ENCODE measurements around the gene NFATC3.
"Not testable (repeated sequence)": the region's sequence is repeated elsewhere in the genome, so short reads cannot be mapped to it uniquely, and the experiment has no call there.

Gene NFATC3

DNA sequence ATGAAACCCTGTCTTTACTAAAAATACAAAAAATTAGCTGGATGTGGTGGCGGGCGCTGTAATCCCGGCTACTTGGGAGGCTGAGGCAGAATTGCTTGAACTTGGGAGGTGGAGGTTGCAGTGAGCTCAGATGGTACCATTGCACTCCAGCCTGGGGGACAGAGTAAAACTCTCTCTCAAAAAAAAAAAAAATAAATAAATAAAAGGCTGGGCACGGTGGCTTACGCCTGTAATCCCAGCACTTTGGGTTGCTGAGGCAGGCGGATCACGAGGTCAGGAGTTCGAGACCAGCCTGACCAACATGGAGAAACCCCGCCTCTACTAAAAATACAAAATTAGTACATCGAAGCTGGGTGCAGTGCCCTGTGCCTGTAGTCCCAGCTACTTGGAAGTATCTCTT lies 7.1 kb downstream of the NFATC3 start:
- not testable (repeated sequence) for H3K9me3 ChIP-seq (ENCODE audit: control insufficient read depth in 1 of 2, low read length in 2 of 2); H3K4me3 ChIP-seq (ENCODE audit: low read depth in 1 of 2, low read length in 2 of 2); H3K27ac ChIP-seq (ENCODE audit: low read length); H3K27me3 ChIP-seq (ENCODE audit: low read depth, low read length); H3K36me3 ChIP-seq (ENCODE audit: control insufficient read depth in 1 of 2, insufficient read depth in 2 of 2, low read length in 2 of 2)
- peaks cover 12 to 34% of the 10 kb centered on the region in 2 donors for H3K4me1 ChIP-seq (ENCODE audit: control insufficient read depth in 1 of 2, insufficient read depth in 2 of 2, low read length in 2 of 2)

DNA sequence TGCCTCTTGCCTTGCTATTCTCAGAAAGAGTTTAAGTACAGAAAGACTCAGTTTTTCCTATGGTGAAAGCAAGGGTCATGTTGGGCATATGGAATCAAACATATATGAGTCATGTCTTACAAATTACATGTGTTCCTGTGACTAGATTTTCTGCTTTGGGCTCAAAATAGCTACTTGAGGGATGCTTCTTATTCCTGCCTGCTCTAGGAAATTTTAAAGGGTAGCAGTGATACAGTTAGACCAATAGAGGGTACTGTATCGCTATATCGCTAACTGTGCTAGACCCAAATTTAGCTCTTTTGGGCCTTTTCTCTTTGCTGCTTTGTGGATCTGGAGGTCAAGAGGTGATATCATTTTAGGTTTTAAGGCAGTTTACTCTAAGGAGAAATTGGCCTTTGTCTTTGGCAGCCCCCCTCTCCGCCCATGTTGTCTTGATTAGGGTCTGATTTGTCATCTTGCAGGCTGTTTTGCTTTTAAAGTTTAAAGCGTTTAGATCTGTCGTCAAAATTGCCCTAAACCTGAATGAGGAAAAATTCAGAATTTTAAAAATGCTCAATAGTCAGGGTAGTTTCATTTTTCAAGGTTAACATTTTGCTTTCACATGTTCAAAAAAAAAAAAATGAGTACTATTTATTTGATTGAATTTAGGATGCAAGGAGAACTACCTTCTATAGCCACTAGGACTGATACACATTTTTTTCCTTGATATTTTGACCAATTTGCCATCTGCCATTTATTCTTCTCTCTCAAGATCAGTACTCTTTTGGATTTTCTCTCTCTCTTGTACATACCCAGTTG lies 8.8 kb downstream of the NFATC3 start:
- Histone ChIP-seq H3K27me3 (ENCODE audit: low read depth, low read length) (no peaks in the 10 kb centered on the region), H3K9me3 (ENCODE audit: control insufficient read depth in 1 of 2, low read length in 2 of 2) (no peaks in the 10 kb centered on the region), H3K4me1 (ENCODE audit: control insufficient read depth in 1 of 2, insufficient read depth in 2 of 2, low read length in 2 of 2) (peaks cover 10 to 28% of the 10 kb centered on the region in 2 donors), H3K4me3 (ENCODE audit: low read depth in 1 of 2, low read length in 2 of 2) (no peak overlapping the region), H3K27ac (ENCODE audit: low read length) (no peak overlapping the region), H3K36me3 (ENCODE audit: control insufficient read depth in 1 of 2, insufficient read depth in 2 of 2, low read length in 2 of 2) (no peaks in the 10 kb centered on the region)

DNA sequence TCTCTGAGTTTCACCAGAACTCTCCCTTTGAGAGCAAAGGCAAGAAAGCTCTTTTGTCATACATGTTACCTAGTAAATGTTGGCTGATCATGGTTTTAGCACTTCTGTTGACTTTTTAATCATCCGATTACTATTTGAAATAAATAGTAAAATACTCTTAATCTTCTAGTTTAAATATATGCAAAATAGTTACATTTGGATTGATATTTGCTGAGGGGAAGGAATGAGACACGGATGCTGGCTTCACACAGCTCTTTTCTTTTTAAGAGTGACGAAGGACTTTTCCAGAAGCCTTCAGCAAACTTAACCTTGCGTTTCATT lies 9.4 kb downstream of the NFATC3 start:
- Histone ChIP-seq H3K27ac (ENCODE audit: low read length) (no peak overlapping the region), H3K9me3 (ENCODE audit: control insufficient read depth in 1 of 2, low read length in 2 of 2) (no peaks in the 10 kb centered on the region), H3K4me1 (ENCODE audit: control insufficient read depth in 1 of 2, insufficient read depth in 2 of 2, low read length in 2 of 2) (peaks cover 9 to 28% of the 10 kb centered on the region in 2 donors), H3K27me3 (ENCODE audit: low read depth, low read length) (no peaks in the 10 kb centered on the region), H3K36me3 (ENCODE audit: control insufficient read depth in 1 of 2, insufficient read depth in 2 of 2, low read length in 2 of 2) (no peaks in the 10 kb centered on the region), H3K4me3 (ENCODE audit: low read depth in 1 of 2, low read length in 2 of 2) (no peak overlapping the region)

DNA sequence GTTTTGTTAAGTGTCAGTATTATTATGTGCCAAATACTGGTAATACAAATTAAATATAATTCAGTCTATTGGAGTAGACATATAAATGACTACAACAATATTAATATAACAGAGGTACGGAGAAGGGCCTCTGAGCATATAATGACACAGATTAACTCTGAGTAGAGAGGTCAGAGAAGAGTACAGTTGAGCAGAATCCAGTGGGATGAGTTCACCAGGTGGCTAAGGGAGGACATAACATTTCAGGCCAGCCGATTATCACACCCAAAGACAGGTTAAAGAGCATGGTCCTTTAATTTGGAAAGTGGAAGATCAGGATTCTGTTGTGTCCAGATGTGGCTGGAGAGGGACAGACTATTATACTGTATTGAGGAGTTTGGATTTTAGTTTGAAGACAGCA lies 11.3 kb downstream of the NFATC3 start:
- Histone ChIP-seq H3K4me3 (ENCODE audit: low read depth in 1 of 2, low read length in 2 of 2) (no peak overlapping the region), H3K4me1 (ENCODE audit: control insufficient read depth in 1 of 2, insufficient read depth in 2 of 2, low read length in 2 of 2) (peaks cover 0 to 19% of the 10 kb centered on the region in 2 donors), H3K27ac (ENCODE audit: low read length) (no peak overlapping the region), H3K36me3 (ENCODE audit: control insufficient read depth in 1 of 2, insufficient read depth in 2 of 2, low read length in 2 of 2) (no peaks in the 10 kb centered on the region), H3K9me3 (ENCODE audit: control insufficient read depth in 1 of 2, low read length in 2 of 2) (no peaks in the 10 kb centered on the region), H3K27me3 (ENCODE audit: low read depth, low read length) (no peaks in the 10 kb centered on the region)

DNA sequence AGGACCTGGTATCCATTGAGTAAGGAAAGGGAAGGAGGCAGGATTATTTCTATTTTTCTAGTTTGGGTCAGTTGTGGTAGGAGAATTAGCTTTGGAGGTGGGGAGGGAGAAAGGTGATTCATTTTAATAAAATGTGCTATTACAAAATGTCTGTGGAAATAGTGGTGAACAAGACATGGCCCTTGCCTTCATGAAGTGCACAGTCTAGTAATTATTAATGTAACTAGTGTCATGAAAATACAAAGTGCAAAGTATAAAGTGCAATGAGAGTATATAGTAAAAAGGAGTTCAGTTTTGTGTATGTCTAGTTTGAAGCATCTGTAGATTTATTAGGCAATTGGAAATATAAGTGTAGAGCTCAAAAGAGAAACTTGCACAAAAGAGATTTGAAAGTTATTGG lies 11.9 kb downstream of the NFATC3 start:
- H3K27ac ChIP-seq (ENCODE audit: low read length), result no peak overlapping the region
- no peaks in the 10 kb centered on the region for H3K36me3 ChIP-seq (ENCODE audit: control insufficient read depth in 1 of 2, insufficient read depth in 2 of 2, low read length in 2 of 2)
- H3K4me3 ChIP-seq (ENCODE audit: low read depth in 1 of 2, low read length in 2 of 2), result no peak overlapping the region
- no peaks in the 10 kb centered on the region for H3K9me3 ChIP-seq (ENCODE audit: control insufficient read depth in 1 of 2, low read length in 2 of 2)
- peaks cover 0 to 13% of the 10 kb centered on the region in 2 donors for H3K4me1 ChIP-seq (ENCODE audit: control insufficient read depth in 1 of 2, insufficient read depth in 2 of 2, low read length in 2 of 2)
- H3K27me3 ChIP-seq (ENCODE audit: low read depth, low read length), result no peaks in the 10 kb centered on the region

DNA sequence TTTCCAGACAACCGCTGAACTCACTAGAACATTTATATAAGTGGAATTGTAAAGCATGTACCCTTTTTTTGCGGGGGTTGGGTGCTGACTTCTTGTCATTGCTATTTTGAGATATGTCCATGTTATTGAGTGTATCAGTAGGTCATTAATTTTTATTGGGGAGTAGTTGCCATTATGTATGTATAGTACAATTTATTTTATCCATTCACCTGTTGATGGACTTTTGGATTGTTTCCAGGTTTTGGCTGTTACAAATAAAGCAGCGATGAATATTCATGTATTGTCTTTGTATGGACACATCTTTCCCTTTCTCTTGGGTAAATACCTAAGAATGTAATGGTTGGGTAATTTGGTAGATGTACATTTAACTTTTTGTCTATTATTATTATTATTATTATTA lies 12.7 kb downstream of the NFATC3 start:
- H3K36me3 ChIP-seq (ENCODE audit: control insufficient read depth in 1 of 2, insufficient read depth in 2 of 2, low read length in 2 of 2), result no peaks in the 10 kb centered on the region
- no peak overlapping the region for H3K4me3 ChIP-seq (ENCODE audit: low read depth in 1 of 2, low read length in 2 of 2)
- H3K27ac ChIP-seq (ENCODE audit: low read length), result no peak overlapping the region
- no peaks in the 10 kb centered on the region for H3K27me3 ChIP-seq (ENCODE audit: low read depth, low read length)
- H3K4me1 ChIP-seq (ENCODE audit: control insufficient read depth in 1 of 2, insufficient read depth in 2 of 2, low read length in 2 of 2), result peaks cover 0 to 11% of the 10 kb centered on the region in 2 donors
- no peaks in the 10 kb centered on the region for H3K9me3 ChIP-seq (ENCODE audit: control insufficient read depth in 1 of 2, low read length in 2 of 2)

GRCh38 chr16:68100488-68100887 lies 15.3 kb downstream of the NFATC3 start:
- no peak overlapping the region for H3K27ac ChIP-seq (ENCODE audit: low read length)
- no peaks in the 10 kb centered on the region for H3K36me3 ChIP-seq (ENCODE audit: control insufficient read depth in 1 of 2, insufficient read depth in 2 of 2, low read length in 2 of 2)
- no peaks in the 10 kb centered on the region for H3K9me3 ChIP-seq (ENCODE audit: control insufficient read depth in 1 of 2, low read length in 2 of 2)
- peaks cover 0 to under 1% of the 10 kb centered on the region in 2 donors for H3K4me1 ChIP-seq (ENCODE audit: control insufficient read depth in 1 of 2, insufficient read depth in 2 of 2, low read length in 2 of 2)
- H3K4me3 ChIP-seq (ENCODE audit: low read depth in 1 of 2, low read length in 2 of 2), result no peak overlapping the region
- no peaks in the 10 kb centered on the region for H3K27me3 ChIP-seq (ENCODE audit: low read depth, low read length)

- no peaks in the 10 kb centered on the region for H3K36me3 ChIP-seq (ENCODE audit: control insufficient read depth in 1 of 2, insufficient read depth in 2 of 2, low read length in 2 of 2)
- no peak overlapping the region for H3K4me3 ChIP-seq (ENCODE audit: low read depth in 1 of 2, low read length in 2 of 2)
- H3K27ac ChIP-seq (ENCODE audit: low read length), result no peak overlapping the region
- H3K27me3 ChIP-seq (ENCODE audit: low read depth, low read length), result no peaks in the 10 kb centered on the region
- H3K4me1 ChIP-seq (ENCODE audit: control insufficient read depth in 1 of 2, insufficient read depth in 2 of 2, low read length in 2 of 2), result no peaks in the 10 kb centered on the region
- H3K9me3 ChIP-seq (ENCODE audit: control insufficient read depth in 1 of 2, low read length in 2 of 2), result peaks cover 0 to 5% of the 10 kb centered on the region in 2 donors
These were observed 20.4 kb downstream of the NFATC3 start for GRCh38 chr16:68105611-68106010.

- H3K9me3 ChIP-seq (ENCODE audit: control insufficient read depth in 1 of 2, low read length in 2 of 2); H3K27ac ChIP-seq (ENCODE audit: low read length); H3K36me3 ChIP-seq (ENCODE audit: control insufficient read depth in 1 of 2, insufficient read depth in 2 of 2, low read length in 2 of 2); H3K4me1 ChIP-seq (ENCODE audit: control insufficient read depth in 1 of 2, insufficient read depth in 2 of 2, low read length in 2 of 2); H3K4me3 ChIP-seq (ENCODE audit: low read depth in 1 of 2, low read length in 2 of 2); H3K27me3 ChIP-seq (ENCODE audit: low read depth, low read length): not testable (repeated sequence)
These were observed 22.2 kb downstream of the NFATC3 start for GRCh38 chr16:68107230-68107928.

DNA sequence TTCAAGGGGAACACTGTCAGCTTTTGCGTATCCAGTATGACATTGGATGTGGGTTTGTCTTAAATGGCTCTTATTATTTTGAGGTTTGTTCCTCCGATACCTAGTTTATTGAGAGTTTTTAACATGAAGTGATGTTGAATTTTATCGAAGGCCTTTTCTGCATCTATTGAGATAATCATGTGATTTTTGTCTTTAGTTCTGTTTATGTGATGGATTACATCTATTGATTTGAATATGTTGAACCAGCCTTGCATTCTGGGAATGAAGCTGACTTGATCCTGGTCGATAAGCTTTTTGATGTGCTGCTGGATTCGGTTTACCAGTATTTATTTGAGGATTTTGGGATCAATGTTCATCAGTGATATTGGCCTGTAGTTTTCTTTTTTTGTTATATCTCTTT lies 24.0 kb downstream of the NFATC3 start:
- H3K27me3 ChIP-seq (ENCODE audit: low read depth, low read length); H3K36me3 ChIP-seq (ENCODE audit: control insufficient read depth in 1 of 2, insufficient read depth in 2 of 2, low read length in 2 of 2); H3K9me3 ChIP-seq (ENCODE audit: control insufficient read depth in 1 of 2, low read length in 2 of 2); H3K4me3 ChIP-seq (ENCODE audit: low read depth in 1 of 2, low read length in 2 of 2); H3K27ac ChIP-seq (ENCODE audit: low read length); H3K4me1 ChIP-seq (ENCODE audit: control insufficient read depth in 1 of 2, insufficient read depth in 2 of 2, low read length in 2 of 2): not testable (repeated sequence)

DNA sequence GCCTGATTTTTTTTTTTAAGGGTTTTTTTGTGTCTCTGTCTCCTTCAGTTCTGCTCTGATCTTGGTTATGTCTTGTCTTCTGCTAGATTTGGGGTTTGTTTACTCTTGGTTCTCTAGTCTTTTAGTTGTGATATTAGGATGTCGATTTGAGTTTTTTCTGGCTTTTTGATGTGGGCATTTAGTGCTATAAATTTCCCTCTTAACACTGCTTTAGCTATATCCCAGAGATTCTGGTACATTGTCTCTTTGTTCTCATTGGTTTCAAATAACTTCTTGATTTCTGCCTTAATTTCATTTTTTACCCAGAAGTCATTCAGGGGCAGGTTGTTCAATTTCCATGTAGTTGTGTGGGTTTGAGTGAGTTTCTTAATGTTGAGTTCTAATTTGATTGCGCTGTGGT lies 25.4 kb downstream of the NFATC3 start:
- H3K27ac ChIP-seq (ENCODE audit: low read length); H3K27me3 ChIP-seq (ENCODE audit: low read depth, low read length); H3K4me3 ChIP-seq (ENCODE audit: low read depth in 1 of 2, low read length in 2 of 2); H3K9me3 ChIP-seq (ENCODE audit: control insufficient read depth in 1 of 2, low read length in 2 of 2); H3K4me1 ChIP-seq (ENCODE audit: control insufficient read depth in 1 of 2, insufficient read depth in 2 of 2, low read length in 2 of 2); H3K36me3 ChIP-seq (ENCODE audit: control insufficient read depth in 1 of 2, insufficient read depth in 2 of 2, low read length in 2 of 2): not testable (repeated sequence)

- Histone ChIP-seq H3K4me3 (ENCODE audit: low read depth in 1 of 2, low read length in 2 of 2) (no peak overlapping the region), H3K9me3 (ENCODE audit: control insufficient read depth in 1 of 2, low read length in 2 of 2) (peaks cover 0 to 8% of the 10 kb centered on the region in 2 donors)
These were observed 26.2 kb downstream of the NFATC3 start for GRCh38 chr16:68111379-68111778.

More at GRCh38 chr16:68111379-68111778, 26.2 kb downstream of the NFATC3 start:
- no peaks in the 10 kb centered on the region for H3K27me3 ChIP-seq (ENCODE audit: low read depth, low read length)
- no peak overlapping the region for H3K27ac ChIP-seq (ENCODE audit: low read length)
- no peaks in the 10 kb centered on the region for H3K36me3 ChIP-seq (ENCODE audit: control insufficient read depth in 1 of 2, insufficient read depth in 2 of 2, low read length in 2 of 2)
- no peaks in the 10 kb centered on the region for H3K4me1 ChIP-seq (ENCODE audit: control insufficient read depth in 1 of 2, insufficient read depth in 2 of 2, low read length in 2 of 2)

Data from muscle layer of duodenum (tissue), 2 donors.